GM21390 (cell line): ENCODE results near the gene EMP2.
"Not testable (repeated sequence)": the region's sequence is repeated elsewhere in the genome, so short reads cannot be mapped to it uniquely, and the experiment has no call there.

Source experiments
- ATAC-seq: cut with Tn5 transposase; IDR thresholded peaks from one replicate; pipeline ENCODE4 v1.9.1; 2021; ENCODE audit not compliant: unreplicated experiment

The EMP2 gene

GRCh38 chr16:10579965-10580882 lies at the start of gene EMP2:
Gene EMP2, minus strand, starts transcription at chr16:10580598. Its CDS starts 32,981 bp downstream, at chr16:10547617.
- no peak for ATAC-seq

GRCh38 chr16:10629592-10629963 lies 49.2 kb upstream of the EMP2 start:
- ATAC-seq = no peak

GRCh38 chr16:10625595-10626357 lies 45.4 kb upstream of the EMP2 start:
- ATAC-seq = no peak

- ATAC-seq = no peak
Measured at GRCh38 chr16:10624527-10624926, 44.1 kb upstream of the EMP2 start.

GRCh38 chr16:10623059-10623458 lies 42.7 kb upstream of the EMP2 start:
- no peak for ATAC-seq

GRCh38 chr16:10622036-10622921 lies 41.9 kb upstream of the EMP2 start:
- ATAC-seq = no peak

GRCh38 chr16:10621216-10621949 lies 41.0 kb upstream of the EMP2 start:
- ATAC-seq = not testable (repeated sequence)

GRCh38 chr16:10620120-10620519 lies 39.7 kb upstream of the EMP2 start:
- ATAC-seq = no peak

GRCh38 chr16:10619271-10619849 lies 39.0 kb upstream of the EMP2 start:
- ATAC-seq = no peak

GRCh38 chr16:10618710-10619209 lies 38.4 kb upstream of the EMP2 start:
- no peak for ATAC-seq

GRCh38 chr16:10617662-10618420 lies 37.4 kb upstream of the EMP2 start:
- ATAC-seq = no peak

GRCh38 chr16:10616756-10617640 lies 36.6 kb upstream of the EMP2 start:
- no peak for ATAC-seq

GRCh38 chr16:10616419-10616755 lies 36.0 kb upstream of the EMP2 start:
- no peak for ATAC-seq

GRCh38 chr16:10614685-10615084 lies 34.3 kb upstream of the EMP2 start:
- ATAC-seq = no peak

GRCh38 chr16:10613785-10614485 lies 33.5 kb upstream of the EMP2 start:
- no peak for ATAC-seq

GRCh38 chr16:10612649-10613179 lies 32.3 kb upstream of the EMP2 start:
- ATAC-seq = no peak

- ATAC-seq = no peak
Measured at GRCh38 chr16:10611825-10612342, 31.5 kb upstream of the EMP2 start.
